ENCODE measurements around the gene CLCF1.

CLCF1 gene

DNA sequence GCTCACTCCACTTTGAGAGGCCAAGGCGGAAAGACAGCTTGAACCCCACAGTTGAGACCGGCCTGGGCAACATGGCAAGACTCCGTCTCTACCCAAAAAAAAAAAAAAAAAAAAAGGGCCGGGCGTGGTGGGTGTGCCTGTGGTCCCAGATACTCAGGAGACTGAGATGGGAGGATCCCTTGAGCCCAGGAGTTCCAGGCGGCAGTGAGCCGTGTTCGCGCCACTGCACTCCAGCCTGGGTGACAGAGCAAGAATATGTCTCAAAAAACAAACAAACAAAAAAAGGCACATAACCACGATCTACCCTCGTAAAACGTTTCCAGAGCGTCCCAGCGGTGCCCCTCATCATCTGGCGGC, 17.5 kb upstream of the CLCF1 start:
- Histone ChIP-seq H3K9me3 (replicated peaks in 1 of 2; ENCODE audit: control insufficient read depth in 2 of 2, insufficient read depth in 1 of 2, low read depth in 1 of 2, low read length in 2 of 2) (no peaks in the 10 kb centered on the region), H3K9ac (ENCODE audit: low read depth, low read length, poor library complexity) (no peak overlapping the region), H3K79me1 (ENCODE audit: low read depth, low read length) (peaks cover 8% of the 10 kb centered on the region), H4K8ac (ENCODE audit: low read depth, low read length) (no peak overlapping the region), H2BK120ac (ENCODE audit: low read depth, low read length) (no peak overlapping the region), H3K18ac (ENCODE audit: low read length) (no peak overlapping the region), H3K4ac (ENCODE audit: low read length) (no peak overlapping the region), H3K14ac (ENCODE audit: low read length) (no peak overlapping the region), H4K91ac (ENCODE audit: low read depth, low read length, poor library complexity) (no peak overlapping the region), H2AK5ac (ENCODE audit: low read depth, low read length) (no peak overlapping the region), H3K4me1 (ENCODE audit: control insufficient read depth in 2 of 2, insufficient read depth in 1 of 2, low read depth in 1 of 2, low read length in 2 of 2) (peaks cover 5 to 6% of the 10 kb centered on the region in 2 donors), H3K4me3 (ENCODE audit: low read length in 2 of 2) (peak overlapping the region; percentile 84 to 96), H3K23ac (ENCODE audit: low read depth, low read length, poor library complexity) (no peak overlapping the region), H3K27ac (replicated peaks; ENCODE audit: low read length) (no peak overlapping the region), H2AFZ (ENCODE audit: low read length) (peak overlapping the region; percentile 86), H2BK12ac (ENCODE audit: low read length) (no peak overlapping the region), H3K4me2 (ENCODE audit: insufficient read depth, low read length, poor library complexity, severe bottlenecking) (peak overlapping the region; percentile 93), H3K36me3 (replicated peaks in 1 of 2; ENCODE audit: control insufficient read depth in 2 of 2, insufficient read depth in 2 of 2, low read length in 2 of 2) (peaks cover 12 to 24% of the 10 kb centered on the region in 2 donors), H3K27me3 (ENCODE audit: control insufficient read depth in 3 of 3, insufficient read depth in 3 of 3, low read depth in 1 of 3, low read length in 3 of 3) (no peaks in the 10 kb centered on the region), H2BK5ac (ENCODE audit: low read length) (no peak overlapping the region), H2BK15ac (ENCODE audit: low read length) (no peak overlapping the region)
- WGBS, 2 donors (ENCODE audit: extremely low coverage in 2 of 2, insufficient read length in 2 of 2, insufficient replicate concordance in 1 of 2), result no CpG with 5 or more reads among the region's 15 CpGs
- no peak for DNase-seq (ENCODE audit: low spot score)

DNA sequence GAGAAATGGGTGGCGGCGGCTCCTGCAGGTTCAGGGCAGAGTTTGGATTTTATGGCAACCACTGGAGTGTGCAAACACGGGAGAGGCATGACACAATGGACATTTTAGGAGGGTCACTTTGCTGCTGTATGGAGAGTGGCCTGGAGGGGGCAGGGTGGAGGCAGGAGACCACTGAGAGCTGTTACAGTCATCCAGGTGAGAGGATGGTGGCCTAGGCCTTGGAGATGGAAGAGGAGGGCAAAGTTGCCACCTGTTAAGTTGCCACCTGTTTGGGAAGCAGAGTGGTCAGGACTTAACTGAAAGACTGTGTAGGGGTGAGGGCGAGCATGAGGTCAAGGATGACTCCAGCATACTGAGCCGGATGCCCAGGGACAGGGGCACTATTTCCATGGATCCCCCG, 16.1 kb upstream of the CLCF1 start:
- peaks cover 5 to 6% of the 10 kb centered on the region in 2 donors for H3K4me1 ChIP-seq (ENCODE audit: control insufficient read depth in 2 of 2, insufficient read depth in 1 of 2, low read depth in 1 of 2, low read length in 2 of 2)
- H3K27ac ChIP-seq (replicated peaks; ENCODE audit: low read length), result no peak overlapping the region
- DNase-seq (ENCODE audit: low spot score), result no peak
- peaks cover 8% of the 10 kb centered on the region for H3K79me1 ChIP-seq (ENCODE audit: low read depth, low read length)
- H3K36me3 ChIP-seq (replicated peaks in 1 of 2; ENCODE audit: control insufficient read depth in 2 of 2, insufficient read depth in 2 of 2, low read length in 2 of 2), result peaks cover 6 to 13% of the 10 kb centered on the region in 2 donors
- no peak overlapping the region for H3K4ac ChIP-seq (ENCODE audit: low read length)
- no peak overlapping the region for H4K8ac ChIP-seq (ENCODE audit: low read depth, low read length)
- H2BK120ac ChIP-seq (ENCODE audit: low read depth, low read length), result no peak overlapping the region
- H3K18ac ChIP-seq (ENCODE audit: low read length), result no peak overlapping the region
- H3K4me2 ChIP-seq (ENCODE audit: insufficient read depth, low read length, poor library complexity, severe bottlenecking), result no peak overlapping the region
- H3K9me3 ChIP-seq (replicated peaks in 1 of 2; ENCODE audit: control insufficient read depth in 2 of 2, insufficient read depth in 1 of 2, low read depth in 1 of 2, low read length in 2 of 2), result no peaks in the 10 kb centered on the region
- H3K14ac ChIP-seq (ENCODE audit: low read length), result no peak overlapping the region
- H3K4me3 ChIP-seq (ENCODE audit: low read length in 2 of 2), result no peak overlapping the region
- H2BK5ac ChIP-seq (ENCODE audit: low read length), result no peak overlapping the region
- H3K23ac ChIP-seq (ENCODE audit: low read depth, low read length, poor library complexity), result no peak overlapping the region
- H3K9ac ChIP-seq (ENCODE audit: low read depth, low read length, poor library complexity), result no peak overlapping the region
- no peaks in the 10 kb centered on the region for H3K27me3 ChIP-seq (ENCODE audit: control insufficient read depth in 3 of 3, insufficient read depth in 3 of 3, low read depth in 1 of 3, low read length in 3 of 3)
- no peak overlapping the region for H2AK5ac ChIP-seq (ENCODE audit: low read depth, low read length)
- WGBS, 2 donors (ENCODE audit: extremely low coverage in 2 of 2, insufficient read length in 2 of 2, insufficient replicate concordance in 1 of 2), result no CpG with 5 or more reads among the region's 6 CpGs
- no peak overlapping the region for H2BK12ac ChIP-seq (ENCODE audit: low read length)
- no peak overlapping the region for H4K91ac ChIP-seq (ENCODE audit: low read depth, low read length, poor library complexity)
- no peak overlapping the region for H2AFZ ChIP-seq (ENCODE audit: low read length)
- no peak overlapping the region for H2BK15ac ChIP-seq (ENCODE audit: low read length)

- H2AFZ ChIP-seq (ENCODE audit: low read length), result no peak overlapping the region
- H3K4me3 ChIP-seq (ENCODE audit: low read length in 2 of 2), result no peak overlapping the region
- peaks cover 5% of the 10 kb centered on the region for H3K79me1 ChIP-seq (ENCODE audit: low read depth, low read length)
- no peak overlapping the region for H4K91ac ChIP-seq (ENCODE audit: low read depth, low read length, poor library complexity)
- no peak overlapping the region for H3K14ac ChIP-seq (ENCODE audit: low read length)
- peak overlapping the region; percentile 56 for H3K9ac ChIP-seq (ENCODE audit: low read depth, low read length, poor library complexity)
- no peak overlapping the region for H4K8ac ChIP-seq (ENCODE audit: low read depth, low read length)
- no peak overlapping the region for H2AK5ac ChIP-seq (ENCODE audit: low read depth, low read length)
- H3K4me1 ChIP-seq (ENCODE audit: control insufficient read depth in 2 of 2, insufficient read depth in 1 of 2, low read depth in 1 of 2, low read length in 2 of 2), result peaks cover 2 to 3% of the 10 kb centered on the region in 2 donors
- no peak overlapping the region for H2BK12ac ChIP-seq (ENCODE audit: low read length)
- H3K4ac ChIP-seq (ENCODE audit: low read length), result no peak overlapping the region
- no peak overlapping the region for H2BK120ac ChIP-seq (ENCODE audit: low read depth, low read length)
- no peak overlapping the region for H3K27ac ChIP-seq (replicated peaks; ENCODE audit: low read length)
- H3K4me2 ChIP-seq (ENCODE audit: insufficient read depth, low read length, poor library complexity, severe bottlenecking), result no peak overlapping the region
- WGBS, 2 donors (ENCODE audit: extremely low coverage in 2 of 2, insufficient read length in 2 of 2, insufficient replicate concordance in 1 of 2), result no CpG with 5 or more reads among the region's 6 CpGs
- H2BK15ac ChIP-seq (ENCODE audit: low read length), result no peak overlapping the region
- H3K23ac ChIP-seq (ENCODE audit: low read depth, low read length, poor library complexity), result no peak overlapping the region
- no peaks in the 10 kb centered on the region for H3K9me3 ChIP-seq (replicated peaks in 1 of 2; ENCODE audit: control insufficient read depth in 2 of 2, insufficient read depth in 1 of 2, low read depth in 1 of 2, low read length in 2 of 2)
- DNase-seq (ENCODE audit: low spot score), result no peak
- no peak overlapping the region for H3K18ac ChIP-seq (ENCODE audit: low read length)
- H3K36me3 ChIP-seq (replicated peaks in 1 of 2; ENCODE audit: control insufficient read depth in 2 of 2, insufficient read depth in 2 of 2, low read length in 2 of 2), result no peaks in the 10 kb centered on the region
- no peak overlapping the region for H2BK5ac ChIP-seq (ENCODE audit: low read length)
- H3K27me3 ChIP-seq (ENCODE audit: control insufficient read depth in 3 of 3, insufficient read depth in 3 of 3, low read depth in 1 of 3, low read length in 3 of 3), result no peaks in the 10 kb centered on the region
Observed at GRCh38 chr11:67387518-67387917, 14.1 kb upstream of the CLCF1 start.

- Histone ChIP-seq H2BK12ac (ENCODE audit: low read length) (no peak overlapping the region), H3K4me2 (ENCODE audit: insufficient read depth, low read length, poor library complexity, severe bottlenecking) (no peak overlapping the region), H3K79me1 (ENCODE audit: low read depth, low read length) (peaks cover 2% of the 10 kb centered on the region), H4K8ac (ENCODE audit: low read depth, low read length) (no peak overlapping the region), H3K14ac (ENCODE audit: low read length) (no peak overlapping the region), H2BK5ac (ENCODE audit: low read length) (no peak overlapping the region), H3K18ac (ENCODE audit: low read length) (no peak overlapping the region), H2BK15ac (ENCODE audit: low read length) (no peak overlapping the region), H3K23ac (ENCODE audit: low read depth, low read length, poor library complexity) (peak overlapping the region; percentile 17), H3K27ac (replicated peaks; ENCODE audit: low read length) (no peak overlapping the region), H3K27me3 (ENCODE audit: control insufficient read depth in 3 of 3, insufficient read depth in 3 of 3, low read depth in 1 of 3, low read length in 3 of 3) (no peaks in the 10 kb centered on the region), H3K4me1 (ENCODE audit: control insufficient read depth in 2 of 2, insufficient read depth in 1 of 2, low read depth in 1 of 2, low read length in 2 of 2) (no peaks in the 10 kb centered on the region), H2AK5ac (ENCODE audit: low read depth, low read length) (no peak overlapping the region), H3K9me3 (replicated peaks in 1 of 2; ENCODE audit: control insufficient read depth in 2 of 2, insufficient read depth in 1 of 2, low read depth in 1 of 2, low read length in 2 of 2) (no peaks in the 10 kb centered on the region), H3K36me3 (replicated peaks in 1 of 2; ENCODE audit: control insufficient read depth in 2 of 2, insufficient read depth in 2 of 2, low read length in 2 of 2) (no peaks in the 10 kb centered on the region), H3K4me3 (ENCODE audit: low read length in 2 of 2) (no peak overlapping the region), H3K4ac (ENCODE audit: low read length) (no peak overlapping the region), H2AFZ (ENCODE audit: low read length) (no peak overlapping the region), H4K91ac (ENCODE audit: low read depth, low read length, poor library complexity) (no peak overlapping the region), H2BK120ac (ENCODE audit: low read depth, low read length) (no peak overlapping the region), H3K9ac (ENCODE audit: low read depth, low read length, poor library complexity) (no peak overlapping the region)
- DNase-seq (ENCODE audit: low spot score), result no peak
- no CpG with 5 or more reads among the region's 9 CpGs for WGBS, 2 donors (ENCODE audit: extremely low coverage in 2 of 2, insufficient read length in 2 of 2, insufficient replicate concordance in 1 of 2)
Observed at GRCh38 chr11:67387069-67387468, 13.7 kb upstream of the CLCF1 start.

Measured in neuronal stem cell (in vitro differentiated cells).